HEK293 (cell line): ENCODE results near the gene EXOC3L2.

Experiments used
- CTCF ChIA-PET: fragments of 350-600 bp; formaldehyde crosslinking; extraction: SDS; loops from one replicate; lab custom pipeline; 2021; ENCODE audit warnings: antibody characterized with exemption; lab: Yijun Ruan, JAX
- POLR2A ChIA-PET: fragments of 300-600 bp; formaldehyde crosslinking; extraction: SDS; loops from one replicate; lab custom pipeline; 2020; ENCODE audit warnings: antibody characterized with exemption, inconsistent platforms; lab: Yijun Ruan, JAX
- H3K27ac ChIP-seq: fragments of 200-500 bp; sonication (Bioruptor generic); 2 replicates; pipeline ENCODE4 v1.5.1; 2014; ENCODE audit warnings: low read depth, low read length, control low read depth, inconsistent platforms; ENCODE audit errors: extremely low read depth
- H3K36me3 ChIP-seq, 2 experiments: fragments of 200-500 bp in 1 of 2; sonication (Bioruptor generic) in 1 of 2; 1 replicate in 1 of 2; 2 replicates in 1 of 2; pipeline ENCODE4 v1.5.1; 2014 to 2017; ENCODE audit warnings: inconsistent platforms in 2 of 2, low read length in 2 of 2; ENCODE audit not compliant: control insufficient read depth in 2 of 2, insufficient read depth in 1 of 2
- H3K4me1 ChIP-seq: fragments of 200-500 bp; sonication (Bioruptor generic); 2 replicates; pipeline ENCODE4 v1.5.1; 2014; ENCODE audit warnings: mild to moderate bottlenecking, low read length, inconsistent platforms; ENCODE audit not compliant: control insufficient read depth, insufficient read depth
- H3K4me3 ChIP-seq: 2 replicates; pipeline ENCODE4 v1.5.1; 2011; ENCODE audit warnings: low read depth, mild to moderate bottlenecking, control low read depth, low read length, moderate library complexity
- H3K9me3 ChIP-seq: fragments of 200-500 bp; sonication (Bioruptor generic); 2 replicates; pipeline ENCODE4 v1.5.1; 2014; ENCODE audit warnings: low read depth, low read length, inconsistent platforms; ENCODE audit not compliant: control insufficient read depth, insufficient read depth
- KLF16 ChIP-seq: fragments of 450-650 bp; formaldehyde crosslinking; IDR thresholded peaks from 2 replicates; pipeline ENCODE4 v1.5.1; 2017; ENCODE audit warnings: missing biosample characterization, missing genetic modification characterization
- KLF7 ChIP-seq: fragments of 450-650 bp; formaldehyde crosslinking; IDR thresholded peaks from 2 replicates; pipeline ENCODE4 v1.5.1; 2016; ENCODE audit warnings: missing biosample characterization, missing genetic modification characterization, borderline replicate concordance
- MYNN ChIP-seq: fragments of 450-650 bp; formaldehyde crosslinking; IDR thresholded peaks from 2 replicates; pipeline ENCODE4 v1.5.1; 2016; ENCODE audit warnings: missing biosample characterization, missing genetic modification characterization, borderline replicate concordance
- OVOL3 ChIP-seq: fragments of 450-650 bp; formaldehyde crosslinking; IDR thresholded peaks from 2 replicates; pipeline ENCODE4 v1.5.1; 2016; ENCODE audit warnings: missing biosample characterization, missing genetic modification characterization
- RBAK ChIP-seq: fragments of 450-650 bp; formaldehyde crosslinking; IDR thresholded peaks from 2 replicates; pipeline ENCODE4 v1.5.1; 2016; ENCODE audit warnings: missing biosample characterization, missing genetic modification characterization
- REPIN1 ChIP-seq: fragments of 450-650 bp; formaldehyde crosslinking; IDR thresholded peaks from 2 replicates; pipeline ENCODE4 v1.5.1; 2017; ENCODE audit warnings: missing biosample characterization, missing genetic modification characterization, low read depth
- ZBTB21 ChIP-seq: fragments of 450-650 bp; formaldehyde crosslinking; IDR thresholded peaks from 2 replicates; pipeline ENCODE4 v1.5.1; 2017; ENCODE audit warnings: missing biosample characterization, missing genetic modification characterization
- ZBTB8A ChIP-seq: fragments of 450-650 bp; formaldehyde crosslinking; IDR thresholded peaks from 2 replicates; pipeline ENCODE4 v1.5.1; 2016; ENCODE audit warnings: missing biosample characterization, missing genetic modification characterization
- ZNF114 ChIP-seq: fragments of 450-650 bp; formaldehyde crosslinking; IDR thresholded peaks from 2 replicates; pipeline ENCODE4 v1.5.0; 2017; ENCODE audit warnings: missing biosample characterization, missing genetic modification characterization
- ZNF155 ChIP-seq: fragments of 450-650 bp; formaldehyde crosslinking; IDR thresholded peaks from 2 replicates; pipeline ENCODE4 v1.5.1; 2016; ENCODE audit warnings: missing biosample characterization, missing genetic modification characterization
- ZNF214 ChIP-seq: fragments of 450-650 bp; formaldehyde crosslinking; IDR thresholded peaks from 2 replicates; pipeline ENCODE4 v1.5.1; 2017; ENCODE audit warnings: missing biosample characterization, mild to moderate bottlenecking, missing genetic modification characterization, borderline replicate concordance
- ZNF335 ChIP-seq: fragments of 450-650 bp; formaldehyde crosslinking; conservative IDR thresholded peaks from 2 replicates; pipeline ENCODE4 v1.5.1; 2016; ENCODE audit warnings: missing biosample characterization, missing genetic modification characterization
- ZNF626 ChIP-seq: fragments of 450-650 bp; sonication (Bioruptor Pico); formaldehyde crosslinking; IDR thresholded peaks from 2 replicates; pipeline ENCODE4 v1.5.1; 2018; ENCODE audit warnings: missing biosample characterization, missing genetic modification characterization, inconsistent platforms
- ZNF664 ChIP-seq: fragments of 450-650 bp; formaldehyde crosslinking; IDR thresholded peaks from 2 replicates; pipeline ENCODE4 v1.5.1; 2016; ENCODE audit warnings: missing biosample characterization, missing genetic modification characterization
- ZNF670 ChIP-seq: fragments of 450-650 bp; formaldehyde crosslinking; IDR thresholded peaks from 2 replicates; pipeline ENCODE4 v1.5.1; 2016; ENCODE audit warnings: missing biosample characterization, missing genetic modification characterization, low read depth
- ZNF701 ChIP-seq: fragments of 450-650 bp; formaldehyde crosslinking; IDR thresholded peaks from 2 replicates; pipeline ENCODE4 v1.5.1; 2016; ENCODE audit warnings: missing biosample characterization, missing genetic modification characterization
- ZNF76 ChIP-seq: fragments of 450-650 bp; formaldehyde crosslinking; IDR thresholded peaks from 2 replicates; pipeline ENCODE4; 2016; ENCODE audit warnings: low read depth, missing biosample characterization, missing genetic modification characterization, borderline replicate concordance
- ZNF830 ChIP-seq: fragments of 450-650 bp; IDR thresholded peaks from 2 replicates; pipeline ENCODE4 v1.5.0; 2018; ENCODE audit warnings: missing biosample characterization, missing genetic modification characterization, low read depth, mild to moderate bottlenecking, moderate library complexity
- ZNF843 ChIP-seq: fragments of 450-650 bp; formaldehyde crosslinking; IDR thresholded peaks from 2 replicates; pipeline ENCODE4 v1.5.1; 2016; ENCODE audit warnings: missing biosample characterization, missing genetic modification characterization
- TF ChIP-seq, protein P1 (sequence below): fragments of 450-650 bp; formaldehyde crosslinking; IDR thresholded peaks from 2 replicates; pipeline ENCODE4 v1.5.1; 2016; ENCODE audit warnings: missing biosample characterization, missing genetic modification characterization
- TF ChIP-seq, protein P2 (sequence below): fragments of 450-650 bp; formaldehyde crosslinking; IDR thresholded peaks from 2 replicates; pipeline ENCODE4 v1.5.1; 2016; ENCODE audit warnings: missing biosample characterization, missing genetic modification characterization, borderline replicate concordance
- TF ChIP-seq, protein P3 (sequence below): fragments of 450-650 bp; formaldehyde crosslinking; IDR thresholded peaks from 2 replicates; pipeline ENCODE4 v1.5.1; 2016; ENCODE audit warnings: missing biosample characterization, missing genetic modification characterization
- TF ChIP-seq, protein P4 (sequence below): fragments of 450-650 bp; formaldehyde crosslinking; IDR thresholded peaks from 2 replicates; pipeline ENCODE4 v1.5.1; 2016; ENCODE audit warnings: missing biosample characterization, missing genetic modification characterization
- TF ChIP-seq, protein P5 (sequence below): fragments of 450-650 bp; formaldehyde crosslinking; IDR thresholded peaks from 2 replicates; pipeline ENCODE4 v1.5.1; 2017; ENCODE audit warnings: missing biosample characterization, missing genetic modification characterization
- TF ChIP-seq, protein P6 (sequence below): fragments of 450-650 bp; formaldehyde crosslinking; IDR thresholded peaks from 2 replicates; pipeline ENCODE4 v1.5.1; 2017; ENCODE audit warnings: missing biosample characterization, missing genetic modification characterization

Gene EXOC3L2

DNA sequence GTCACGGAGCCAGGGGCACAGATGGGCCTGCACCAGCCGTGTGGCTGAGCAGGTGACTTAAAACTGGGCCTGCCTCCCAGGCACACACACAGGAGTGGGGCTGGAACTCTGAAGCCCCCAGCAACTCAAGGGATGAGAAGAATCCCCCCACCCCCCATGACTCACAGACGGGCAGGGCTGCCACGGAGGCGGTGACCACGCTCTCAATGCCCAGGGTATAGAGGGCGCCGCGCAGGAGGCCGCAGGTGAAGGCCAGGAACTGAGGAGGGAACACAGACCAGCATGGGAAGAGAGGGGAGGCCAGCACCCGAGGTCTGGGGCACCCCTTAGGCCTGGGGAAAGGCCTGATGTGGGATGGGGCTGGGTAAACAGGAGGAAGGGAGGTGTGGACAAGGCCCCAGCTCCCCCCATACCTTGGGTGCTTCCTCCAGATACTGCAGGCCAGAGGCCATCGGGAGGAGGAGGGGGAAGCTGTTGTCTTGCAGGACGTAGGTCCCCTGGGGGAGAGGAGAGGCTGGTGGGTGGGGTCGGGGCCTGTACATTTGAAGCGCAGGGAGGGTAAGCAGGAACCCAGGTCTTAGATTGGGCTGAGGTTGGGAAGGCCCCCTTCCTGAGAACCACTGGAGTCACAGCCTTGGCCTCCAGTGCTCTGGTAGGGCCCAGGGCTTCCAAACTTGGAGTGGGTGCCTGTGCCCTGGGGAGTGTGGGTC lies 81.3 kb downstream of the EXOC3L2 start:
- H3K27ac ChIP-seq: no peak overlapping the region
- no peak for TF ChIP-seq ZNF114 (tag by site-specific recombination)
- no peak for TF ChIP-seq ZNF664 (tag by site-specific recombination)
- no peak for TF ChIP-seq ZNF843 (tag by site-specific recombination)
- TF ChIP-seq, protein P1, sequence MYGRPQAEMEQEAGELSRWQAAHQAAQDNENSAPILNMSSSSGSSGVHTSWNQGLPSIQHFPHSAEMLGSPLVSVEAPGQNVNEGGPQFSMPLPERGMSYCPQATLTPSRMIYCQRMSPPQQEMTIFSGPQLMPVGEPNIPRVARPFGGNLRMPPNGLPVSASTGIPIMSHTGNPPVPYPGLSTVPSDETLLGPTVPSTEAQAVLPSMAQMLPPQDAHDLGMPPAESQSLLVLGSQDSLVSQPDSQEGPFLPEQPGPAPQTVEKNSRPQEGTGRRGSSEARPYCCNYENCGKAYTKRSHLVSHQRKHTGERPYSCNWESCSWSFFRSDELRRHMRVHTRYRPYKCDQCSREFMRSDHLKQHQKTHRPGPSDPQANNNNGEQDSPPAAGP: no peak
- TF ChIP-seq ZNF76 (tag by site-specific recombination): no peak
- TF ChIP-seq, protein P2, sequence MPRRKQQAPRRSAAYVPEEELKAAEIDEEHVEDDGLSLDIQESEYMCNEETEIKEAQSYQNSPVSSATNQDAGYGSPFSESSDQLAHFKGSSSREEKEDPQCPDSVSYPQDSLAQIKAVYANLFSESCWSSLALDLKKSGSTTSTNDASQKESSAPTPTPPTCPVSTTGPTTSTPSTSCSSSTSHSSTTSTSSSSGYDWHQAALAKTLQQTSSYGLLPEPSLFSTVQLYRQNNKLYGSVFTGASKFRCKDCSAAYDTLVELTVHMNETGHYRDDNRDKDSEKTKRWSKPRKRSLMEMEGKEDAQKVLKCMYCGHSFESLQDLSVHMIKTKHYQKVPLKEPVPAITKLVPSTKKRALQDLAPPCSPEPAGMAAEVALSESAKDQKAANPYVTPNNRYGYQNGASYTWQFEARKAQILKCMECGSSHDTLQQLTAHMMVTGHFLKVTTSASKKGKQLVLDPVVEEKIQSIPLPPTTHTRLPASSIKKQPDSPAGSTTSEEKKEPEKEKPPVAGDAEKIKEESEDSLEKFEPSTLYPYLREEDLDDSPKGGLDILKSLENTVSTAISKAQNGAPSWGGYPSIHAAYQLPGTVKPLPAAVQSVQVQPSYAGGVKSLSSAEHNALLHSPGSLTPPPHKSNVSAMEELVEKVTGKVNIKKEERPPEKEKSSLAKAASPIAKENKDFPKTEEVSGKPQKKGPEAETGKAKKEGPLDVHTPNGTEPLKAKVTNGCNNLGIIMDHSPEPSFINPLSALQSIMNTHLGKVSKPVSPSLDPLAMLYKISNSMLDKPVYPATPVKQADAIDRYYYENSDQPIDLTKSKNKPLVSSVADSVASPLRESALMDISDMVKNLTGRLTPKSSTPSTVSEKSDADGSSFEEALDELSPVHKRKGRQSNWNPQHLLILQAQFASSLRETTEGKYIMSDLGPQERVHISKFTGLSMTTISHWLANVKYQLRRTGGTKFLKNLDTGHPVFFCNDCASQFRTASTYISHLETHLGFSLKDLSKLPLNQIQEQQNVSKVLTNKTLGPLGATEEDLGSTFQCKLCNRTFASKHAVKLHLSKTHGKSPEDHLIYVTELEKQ (tag by site-specific recombination): no peak
- TF ChIP-seq, protein P3, sequence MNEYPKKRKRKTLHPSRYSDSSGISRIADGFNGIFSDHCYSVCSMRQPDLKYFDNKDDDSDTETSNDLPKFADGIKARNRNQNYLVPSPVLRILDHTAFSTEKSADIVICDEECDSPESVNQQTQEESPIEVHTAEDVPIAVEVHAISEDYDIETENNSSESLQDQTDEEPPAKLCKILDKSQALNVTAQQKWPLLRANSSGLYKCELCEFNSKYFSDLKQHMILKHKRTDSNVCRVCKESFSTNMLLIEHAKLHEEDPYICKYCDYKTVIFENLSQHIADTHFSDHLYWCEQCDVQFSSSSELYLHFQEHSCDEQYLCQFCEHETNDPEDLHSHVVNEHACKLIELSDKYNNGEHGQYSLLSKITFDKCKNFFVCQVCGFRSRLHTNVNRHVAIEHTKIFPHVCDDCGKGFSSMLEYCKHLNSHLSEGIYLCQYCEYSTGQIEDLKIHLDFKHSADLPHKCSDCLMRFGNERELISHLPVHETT (tag by site-specific recombination): no peak
- TF ChIP-seq, protein P4, sequence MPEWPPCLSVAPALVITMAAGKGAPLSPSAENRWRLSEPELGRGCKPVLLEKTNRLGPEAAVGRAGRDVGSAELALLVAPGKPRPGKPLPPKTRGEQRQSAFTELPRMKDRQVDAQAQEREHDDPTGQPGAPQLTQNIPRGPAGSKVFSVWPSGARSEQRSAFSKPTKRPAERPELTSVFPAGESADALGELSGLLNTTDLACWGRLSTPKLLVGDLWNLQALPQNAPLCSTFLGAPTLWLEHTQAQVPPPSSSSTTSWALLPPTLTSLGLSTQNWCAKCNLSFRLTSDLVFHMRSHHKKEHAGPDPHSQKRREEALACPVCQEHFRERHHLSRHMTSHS (tag by site-specific recombination): no peak
- TF ChIP-seq OVOL3: no peak
- no peak for TF ChIP-seq REPIN1 (tag by site-specific recombination)
- TF ChIP-seq, all 188 proteins: peak for 0
- H3K9me3 ChIP-seq: no peaks in the 10 kb centered on the region
- H3K4me1 ChIP-seq: no peaks in the 10 kb centered on the region
- ChIA-PET POLR2A (interaction anchor here (1.0 kb wide), 1 partner anchor 14 kb away, joined by 5 read pairs; the partner anchor contains the start of genes BLOC1S3 and TRAPPC6A), CTCF (interaction anchor here (0.9 kb wide), 1 partner anchor 260 kb away, joined by 4 read pairs; no protein-coding TSS in a partner anchor)
- H3K36me3 ChIP-seq: no peaks in the 10 kb centered on the region
- H3K4me3 ChIP-seq: no peak overlapping the region

DNA sequence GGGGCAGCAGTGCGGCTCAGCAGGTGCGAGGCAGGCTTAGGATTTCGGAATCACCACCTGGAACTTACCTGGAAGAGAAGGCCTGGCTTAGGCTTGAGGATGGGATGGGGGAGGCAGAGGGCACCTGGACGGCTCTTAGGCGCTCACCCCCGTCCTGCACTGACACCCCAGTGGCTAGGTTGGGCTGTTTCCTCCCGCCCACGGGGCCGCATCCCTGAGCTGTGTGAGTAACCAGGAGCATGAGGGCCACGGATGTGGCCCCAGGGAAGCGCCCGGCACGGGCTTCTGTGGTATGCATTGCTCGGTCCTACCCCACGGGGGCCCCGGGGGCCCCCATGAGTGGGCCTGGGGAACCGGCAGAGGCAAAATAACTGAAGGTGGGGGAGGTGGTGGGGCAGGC lies 82.1 kb downstream of the EXOC3L2 start:
- POLR2A ChIA-PET: no interaction called here
- H3K9me3 ChIP-seq: no peaks in the 10 kb centered on the region
- no peak for TF ChIP-seq KLF16 (tag by site-specific recombination)
- TF ChIP-seq, protein P5, sequence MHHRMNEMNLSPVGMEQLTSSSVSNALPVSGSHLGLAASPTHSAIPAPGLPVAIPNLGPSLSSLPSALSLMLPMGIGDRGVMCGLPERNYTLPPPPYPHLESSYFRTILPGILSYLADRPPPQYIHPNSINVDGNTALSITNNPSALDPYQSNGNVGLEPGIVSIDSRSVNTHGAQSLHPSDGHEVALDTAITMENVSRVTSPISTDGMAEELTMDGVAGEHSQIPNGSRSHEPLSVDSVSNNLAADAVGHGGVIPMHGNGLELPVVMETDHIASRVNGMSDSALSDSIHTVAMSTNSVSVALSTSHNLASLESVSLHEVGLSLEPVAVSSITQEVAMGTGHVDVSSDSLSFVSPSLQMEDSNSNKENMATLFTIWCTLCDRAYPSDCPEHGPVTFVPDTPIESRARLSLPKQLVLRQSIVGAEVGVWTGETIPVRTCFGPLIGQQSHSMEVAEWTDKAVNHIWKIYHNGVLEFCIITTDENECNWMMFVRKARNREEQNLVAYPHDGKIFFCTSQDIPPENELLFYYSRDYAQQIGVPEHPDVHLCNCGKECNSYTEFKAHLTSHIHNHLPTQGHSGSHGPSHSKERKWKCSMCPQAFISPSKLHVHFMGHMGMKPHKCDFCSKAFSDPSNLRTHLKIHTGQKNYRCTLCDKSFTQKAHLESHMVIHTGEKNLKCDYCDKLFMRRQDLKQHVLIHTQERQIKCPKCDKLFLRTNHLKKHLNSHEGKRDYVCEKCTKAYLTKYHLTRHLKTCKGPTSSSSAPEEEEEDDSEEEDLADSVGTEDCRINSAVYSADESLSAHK (tag by site-specific recombination): no peak
- no peak for TF ChIP-seq ZNF335 (tag by site-specific recombination)
- TF ChIP-seq ZBTB21 (tag by site-specific recombination): no peak
- TF ChIP-seq KLF7: no peak
- no peak for TF ChIP-seq ZNF670
- TF ChIP-seq ZBTB8A: no peak
- no peak for TF ChIP-seq MYNN
- no peak for TF ChIP-seq ZNF626 (tag by site-specific recombination)
- TF ChIP-seq RBAK (tag by site-specific recombination): no peak
- no peak for TF ChIP-seq ZNF701 (tag by site-specific recombination)
- TF ChIP-seq, protein P6, sequence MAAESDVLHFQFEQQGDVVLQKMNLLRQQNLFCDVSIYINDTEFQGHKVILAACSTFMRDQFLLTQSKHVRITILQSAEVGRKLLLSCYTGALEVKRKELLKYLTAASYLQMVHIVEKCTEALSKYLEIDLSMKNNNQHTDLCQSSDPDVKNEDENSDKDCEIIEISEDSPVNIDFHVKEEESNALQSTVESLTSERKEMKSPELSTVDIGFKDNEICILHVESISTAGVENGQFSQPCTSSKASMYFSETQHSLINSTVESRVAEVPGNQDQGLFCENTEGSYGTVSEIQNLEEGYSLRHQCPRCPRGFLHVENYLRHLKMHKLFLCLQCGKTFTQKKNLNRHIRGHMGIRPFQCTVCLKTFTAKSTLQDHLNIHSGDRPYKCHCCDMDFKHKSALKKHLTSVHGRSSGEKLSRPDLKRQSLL (tag by site-specific recombination): no peak
- no peak for TF ChIP-seq ZNF830
- no peak for TF ChIP-seq ZNF214 (tag by site-specific recombination)
- TF ChIP-seq ZNF155 (tag by site-specific recombination): no peak
- no peak overlapping the region; the same call in 1 of the 2 replicates for H3K27ac ChIP-seq
- H3K4me3 ChIP-seq: no peak overlapping the region
- CTCF ChIA-PET: no interaction called here
- no peaks in the 10 kb centered on the region for H3K36me3 ChIP-seq
- no peaks in the 10 kb centered on the region for H3K4me1 ChIP-seq
